Tibial artery (tissue), 4 donors: Measurements from ENCODE around the gene ITPR3.

ENCODE experiments used
- DNase-seq, 2 donors: peaks; one replicate each; pipeline ENCODE4 v3.0.0-alpha.2; 2019
- H3K27ac ChIP-seq, 2 donors: fragments of 200-600 bp; sonication (generic) in 1 of 2; 1 replicate in 1 of 2; 2 replicates in 1 of 2; pipeline ENCODE4 v1.5.1; 2018 to 2019; ENCODE audit warnings: mild to moderate bottlenecking in 1 of 2
- H3K27me3 ChIP-seq, 2 donors: fragments of 200-600 bp; sonication (generic) in 1 of 2; one replicate each; pipeline versions ENCODE4 v1.5.1 to v1.6.0; 2016 to 2019
- H3K36me3 ChIP-seq, 3 donors: fragments of 200-600 bp; sonication (generic) in 2 of 3; one replicate each; pipeline ENCODE4 v1.5.1; 2016 to 2019; ENCODE audit warnings: mild to moderate bottlenecking in 2 of 3
- H3K4me1 ChIP-seq, 4 donors: fragments of 200-600 bp; sonication (generic) in 2 of 4; 1 replicate in 3 of 4; 2 replicates in 1 of 4; pipeline ENCODE4 v1.5.1; 2016 to 2019
- H3K4me3 ChIP-seq, 2 donors: fragments of 200-600 bp; sonication (generic) in 1 of 2; 1 replicate in 1 of 2; 2 replicates in 1 of 2; pipeline ENCODE4 v1.5.1; 2018 to 2019; ENCODE audit warnings: mild to moderate bottlenecking in 2 of 2
- H3K9me3 ChIP-seq, 3 donors: fragments of 200-600 bp; sonication (generic) in 1 of 3; one replicate each; pipeline ENCODE4 v1.5.1; 2016 to 2019
- CTCF ChIP-seq, 2 experiments: fragments of 200-600 bp in 1 of 2; fragments of 450-650 bp in 1 of 2; IDR thresholded peaks; one replicate each; pipeline ENCODE4 v1.5.1; 2017 to 2019; ENCODE audit warnings: antibody characterized with exemption in 2 of 2, mild to moderate bottlenecking in 1 of 2, moderate library complexity in 1 of 2
- intact Hi-C: fragments of 100-400 bp; cut with DNase I; formaldehyde crosslinking; loops from one replicate; pipeline ENCODE4 v1.15.0; 2023; ENCODE audit warnings: low total_unique reads

The ITPR3 gene

GRCh38 chr6:33656844-33657243 lies 35.7 kb downstream of the ITPR3 start:
- H3K36me3 ChIP-seq, result peaks cover 0 to 27% (median 14%) of the 10 kb centered on the region in 3 donors
- no peak overlapping the region for H3K4me3 ChIP-seq
- no peak for DNase-seq
- H3K27me3 ChIP-seq, result peaks cover 0 to 26% of the 10 kb centered on the region in 2 donors
- H3K9me3 ChIP-seq, result no peaks in the 10 kb centered on the region
- TF ChIP-seq CTCF (IDR thresholded peaks at IDR 0.05), result no peak
- H3K27ac ChIP-seq, result no peak overlapping the region
- H3K4me1 ChIP-seq, result no peaks in the 10 kb centered on the region
- intact Hi-C loops, result no loop called here

GRCh38 chr6:33658982-33659689 lies 38.0 kb downstream of the ITPR3 start:
- Histone ChIP-seq H3K27ac (no peak overlapping the region), H3K4me1 (no peaks in the 10 kb centered on the region), H3K36me3 (peaks cover 0 to 46% (median 14%) of the 10 kb centered on the region in 3 donors), H3K4me3 (no peak overlapping the region), H3K27me3 (peaks cover 0 to 26% of the 10 kb centered on the region in 2 donors), H3K9me3 (no peaks in the 10 kb centered on the region)
- intact Hi-C loops, result no loop called here
- DNase-seq, result no peak
- TF ChIP-seq CTCF (IDR thresholded peaks at IDR 0.05), result no peak

- no peak for DNase-seq
- Histone ChIP-seq H3K36me3 (peaks cover 0 to 53% (median 20%) of the 10 kb centered on the region in 3 donors), H3K4me1 (no peaks in the 10 kb centered on the region), H3K27me3 (peaks cover 0 to 26% of the 10 kb centered on the region in 2 donors), H3K4me3 (no peak overlapping the region), H3K9me3 (no peaks in the 10 kb centered on the region), H3K27ac (no peak overlapping the region)
- intact Hi-C loops, result no loop called here
- no peak for TF ChIP-seq CTCF (IDR thresholded peaks at IDR 0.05)
Measured at GRCh38 chr6:33659986-33660385, 38.9 kb downstream of the ITPR3 start.

- no peak for TF ChIP-seq CTCF (IDR thresholded peaks at IDR 0.05)
- peaks cover 0 to 24% of the 10 kb centered on the region in 2 donors for H3K27me3 ChIP-seq
- no peaks in the 10 kb centered on the region for H3K4me1 ChIP-seq
- intact Hi-C loops, result no loop called here
- H3K9me3 ChIP-seq, result no peaks in the 10 kb centered on the region
- no peak for DNase-seq
- H3K4me3 ChIP-seq, result no peak overlapping the region
- peaks cover 0 to 66% (median 28%) of the 10 kb centered on the region in 3 donors for H3K36me3 ChIP-seq
- H3K27ac ChIP-seq, result no peak overlapping the region
Measured at GRCh38 chr6:33661106-33661838, 40.1 kb downstream of the ITPR3 start.

GRCh38 chr6:33662318-33662717 lies 41.2 kb downstream of the ITPR3 start:
- Histone ChIP-seq H3K4me1 (no peaks in the 10 kb centered on the region), H3K9me3 (no peaks in the 10 kb centered on the region), H3K36me3 (peaks cover 0 to 72% (median 34%) of the 10 kb centered on the region in 3 donors), H3K4me3 (no peak overlapping the region), H3K27me3 (peaks cover 0 to 15% of the 10 kb centered on the region in 2 donors), H3K27ac (no peak overlapping the region)
- intact Hi-C loops, result no loop called here
- DNase-seq, result no peak
- no peak for TF ChIP-seq CTCF (IDR thresholded peaks at IDR 0.05)
